ENCODE data around the gene MBD3.

MBD3 gene

GRCh38 chr19:1626417-1627010, 33.8 kb upstream of the MBD3 start:
- DNase-seq (ENCODE audit: low read depth): no peak
- no peak overlapping the region for H3K4me3 ChIP-seq (ENCODE audit: control insufficient read depth, low read depth, low read length)
- no peak for TF ChIP-seq CTCF (IDR thresholded peaks at IDR 0.05; ENCODE audit: control insufficient read depth, insufficient read depth, low read depth, low read length, missing control alignments)

GRCh38 chr19:1624458-1624857, 31.8 kb upstream of the MBD3 start:
- H3K4me3 ChIP-seq (ENCODE audit: control insufficient read depth, low read depth, low read length): no peak overlapping the region
- DNase-seq (ENCODE audit: low read depth): no peak

GRCh38 chr19:1622541-1622940, 29.9 kb upstream of the MBD3 start:
- DNase-seq (ENCODE audit: low read depth): no peak
- no peak overlapping the region for H3K4me3 ChIP-seq (ENCODE audit: control insufficient read depth, low read depth, low read length)
- no peak for TF ChIP-seq CTCF (IDR thresholded peaks at IDR 0.05; ENCODE audit: control insufficient read depth, insufficient read depth, low read depth, low read length, missing control alignments)

More at GRCh38 chr19:1624458-1624857, 31.8 kb upstream of the MBD3 start:
- TF ChIP-seq CTCF (IDR thresholded peaks at IDR 0.05; ENCODE audit: control insufficient read depth, insufficient read depth, low read depth, low read length, missing control alignments): peak; percentile 59

- no peak for TF ChIP-seq CTCF (IDR thresholded peaks at IDR 0.05; ENCODE audit: control insufficient read depth, insufficient read depth, low read depth, low read length, missing control alignments)
- no peak overlapping the region for H3K4me3 ChIP-seq (ENCODE audit: control insufficient read depth, low read depth, low read length)
- DNase-seq (ENCODE audit: low read depth): no peak
These were observed 29.3 kb upstream of the MBD3 start for GRCh38 chr19:1622007-1622406.

- DNase-seq (ENCODE audit: low read depth): no peak
- H3K4me3 ChIP-seq (ENCODE audit: control insufficient read depth, low read depth, low read length): no peak overlapping the region
- TF ChIP-seq CTCF (IDR thresholded peaks at IDR 0.05; ENCODE audit: control insufficient read depth, insufficient read depth, low read depth, low read length, missing control alignments): no peak
These were observed 28.9 kb upstream of the MBD3 start for GRCh38 chr19:1621574-1621973.

GRCh38 chr19:1621021-1621420, 28.4 kb upstream of the MBD3 start:
- H3K4me3 ChIP-seq (ENCODE audit: control insufficient read depth, low read depth, low read length): no peak overlapping the region
- no peak for TF ChIP-seq CTCF (IDR thresholded peaks at IDR 0.05; ENCODE audit: control insufficient read depth, insufficient read depth, low read depth, low read length, missing control alignments)
- DNase-seq (ENCODE audit: low read depth): no peak

GRCh38 chr19:1620502-1620901, 27.8 kb upstream of the MBD3 start:
- no peak for TF ChIP-seq CTCF (IDR thresholded peaks at IDR 0.05; ENCODE audit: control insufficient read depth, insufficient read depth, low read depth, low read length, missing control alignments)
- no peak overlapping the region for H3K4me3 ChIP-seq (ENCODE audit: control insufficient read depth, low read depth, low read length)
- no peak for DNase-seq (ENCODE audit: low read depth)
